GM12872 (cell line): ENCODE measurements around the gene TMIGD2.

Experiments
- TF ChIP-seq, protein P1 (sequence below): IDR thresholded peaks from 3 replicates; pipeline ENCODE4 v1.5.1; 2011; ENCODE audit warnings: low read depth, mild to moderate bottlenecking, low read length, moderate library complexity; ENCODE audit not compliant: insufficient read depth

TMIGD2 gene

DNA sequence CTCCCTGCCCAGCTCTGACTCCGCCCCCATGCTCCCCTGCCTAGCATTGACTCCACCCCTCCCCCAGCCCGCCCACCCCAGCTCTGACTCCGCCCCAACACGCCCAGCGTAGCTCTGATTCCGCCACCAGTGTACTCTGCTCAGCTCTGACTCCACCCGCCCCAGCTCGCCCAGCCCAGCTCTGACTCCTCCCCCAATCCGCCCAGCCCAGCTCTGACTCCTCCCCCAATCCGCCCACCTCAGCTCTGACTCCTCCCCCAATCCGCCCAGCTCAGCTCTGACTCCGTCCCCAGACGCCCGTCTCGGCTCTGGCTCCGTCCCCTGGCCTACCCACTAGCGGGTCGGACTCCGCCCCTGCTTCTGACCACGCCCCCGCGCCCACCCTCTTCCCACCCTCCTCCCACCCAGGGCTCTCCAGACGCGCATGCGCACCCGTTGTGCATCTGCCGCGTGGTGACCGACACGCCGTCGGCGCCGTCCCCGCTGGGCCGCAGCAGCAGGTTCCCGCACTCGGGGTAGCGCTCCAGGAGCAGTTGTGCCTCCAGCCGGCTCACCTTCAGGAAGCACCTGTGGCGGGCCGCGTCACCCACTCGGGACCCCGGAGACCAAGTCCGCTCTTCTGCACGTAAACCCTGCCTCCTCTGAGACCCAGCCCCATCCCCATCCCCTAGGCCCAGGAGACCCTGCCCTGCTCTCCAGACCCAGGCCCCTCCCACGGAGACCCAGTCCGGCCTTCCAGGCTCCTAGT is 26.2 kb upstream of the TMIGD2 start:
- TF ChIP-seq, protein P1, sequence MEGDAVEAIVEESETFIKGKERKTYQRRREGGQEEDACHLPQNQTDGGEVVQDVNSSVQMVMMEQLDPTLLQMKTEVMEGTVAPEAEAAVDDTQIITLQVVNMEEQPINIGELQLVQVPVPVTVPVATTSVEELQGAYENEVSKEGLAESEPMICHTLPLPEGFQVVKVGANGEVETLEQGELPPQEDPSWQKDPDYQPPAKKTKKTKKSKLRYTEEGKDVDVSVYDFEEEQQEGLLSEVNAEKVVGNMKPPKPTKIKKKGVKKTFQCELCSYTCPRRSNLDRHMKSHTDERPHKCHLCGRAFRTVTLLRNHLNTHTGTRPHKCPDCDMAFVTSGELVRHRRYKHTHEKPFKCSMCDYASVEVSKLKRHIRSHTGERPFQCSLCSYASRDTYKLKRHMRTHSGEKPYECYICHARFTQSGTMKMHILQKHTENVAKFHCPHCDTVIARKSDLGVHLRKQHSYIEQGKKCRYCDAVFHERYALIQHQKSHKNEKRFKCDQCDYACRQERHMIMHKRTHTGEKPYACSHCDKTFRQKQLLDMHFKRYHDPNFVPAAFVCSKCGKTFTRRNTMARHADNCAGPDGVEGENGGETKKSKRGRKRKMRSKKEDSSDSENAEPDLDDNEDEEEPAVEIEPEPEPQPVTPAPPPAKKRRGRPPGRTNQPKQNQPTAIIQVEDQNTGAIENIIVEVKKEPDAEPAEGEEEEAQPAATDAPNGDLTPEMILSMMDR = no peak

DNA sequence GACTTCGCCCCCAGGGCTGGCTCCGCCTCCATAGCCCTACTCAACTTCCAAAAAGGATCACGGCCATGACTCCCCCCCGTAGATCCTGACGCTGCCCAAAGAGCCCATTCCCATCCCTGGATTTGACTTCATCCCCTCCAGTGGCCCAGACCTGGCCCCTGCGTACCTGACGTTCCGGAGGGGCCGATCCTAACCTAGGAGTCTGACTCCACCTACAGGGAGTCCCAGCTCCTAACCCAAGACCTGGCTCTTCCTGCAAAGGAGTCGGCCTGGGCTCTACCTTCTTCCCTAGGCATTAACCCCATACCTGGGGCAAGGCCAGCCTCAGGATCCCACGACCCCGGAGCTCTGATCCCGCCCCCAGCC is 25.7 kb upstream of the TMIGD2 start:
- TF ChIP-seq, protein P1 = no peak

DNA sequence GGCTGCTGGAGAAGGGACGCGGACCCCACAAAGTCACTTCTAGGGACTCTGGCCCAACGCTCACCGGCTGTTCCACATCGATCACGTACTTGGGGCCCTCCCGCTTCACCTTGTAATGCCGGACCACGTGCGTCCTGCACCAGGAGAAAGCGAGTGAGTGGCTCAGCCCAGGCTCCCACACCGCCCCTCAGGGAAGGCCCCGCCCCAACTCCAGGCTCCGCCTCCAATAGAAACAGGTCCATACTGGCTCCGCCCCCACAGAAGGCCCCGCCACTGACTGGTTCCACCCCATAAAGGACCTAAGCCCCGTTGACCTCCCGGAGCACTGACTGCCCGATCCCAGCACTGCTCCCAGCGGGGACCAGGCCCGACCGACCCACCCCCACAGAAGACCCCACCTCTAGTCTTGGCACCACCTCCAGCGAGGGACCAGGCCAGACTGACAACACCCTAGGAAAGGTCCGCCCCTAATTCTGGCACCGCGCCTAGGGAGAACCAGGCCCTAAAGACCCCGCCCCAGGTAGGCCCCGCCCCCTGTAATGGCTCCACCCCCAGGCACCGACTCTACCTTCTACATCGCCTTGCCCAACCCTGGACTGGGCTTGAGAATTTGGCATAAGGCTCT is 25.2 kb upstream of the TMIGD2 start:
- TF ChIP-seq, protein P1 = no peak

DNA sequence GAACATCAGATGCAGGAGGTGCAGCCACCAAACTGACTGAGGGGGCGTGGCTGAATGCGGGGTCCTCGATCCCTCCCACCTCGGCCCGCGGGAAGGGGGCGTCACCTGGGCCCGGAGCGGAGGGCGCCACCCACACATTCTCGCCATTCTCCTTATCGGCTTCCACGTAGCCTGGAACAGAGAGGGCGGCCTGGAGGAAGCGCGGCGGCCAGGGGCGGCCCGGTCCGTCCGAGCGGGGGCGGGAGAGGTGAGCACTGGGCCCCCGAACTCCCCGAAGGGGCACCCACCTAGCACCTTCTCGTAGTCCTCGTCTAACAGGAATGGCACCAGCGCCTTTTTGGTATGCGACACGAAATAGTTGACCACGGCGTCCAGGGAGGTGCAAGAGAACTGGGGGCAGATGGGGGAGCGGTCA is 24.7 kb upstream of the TMIGD2 start:
- TF ChIP-seq, protein P1 = no peak

DNA sequence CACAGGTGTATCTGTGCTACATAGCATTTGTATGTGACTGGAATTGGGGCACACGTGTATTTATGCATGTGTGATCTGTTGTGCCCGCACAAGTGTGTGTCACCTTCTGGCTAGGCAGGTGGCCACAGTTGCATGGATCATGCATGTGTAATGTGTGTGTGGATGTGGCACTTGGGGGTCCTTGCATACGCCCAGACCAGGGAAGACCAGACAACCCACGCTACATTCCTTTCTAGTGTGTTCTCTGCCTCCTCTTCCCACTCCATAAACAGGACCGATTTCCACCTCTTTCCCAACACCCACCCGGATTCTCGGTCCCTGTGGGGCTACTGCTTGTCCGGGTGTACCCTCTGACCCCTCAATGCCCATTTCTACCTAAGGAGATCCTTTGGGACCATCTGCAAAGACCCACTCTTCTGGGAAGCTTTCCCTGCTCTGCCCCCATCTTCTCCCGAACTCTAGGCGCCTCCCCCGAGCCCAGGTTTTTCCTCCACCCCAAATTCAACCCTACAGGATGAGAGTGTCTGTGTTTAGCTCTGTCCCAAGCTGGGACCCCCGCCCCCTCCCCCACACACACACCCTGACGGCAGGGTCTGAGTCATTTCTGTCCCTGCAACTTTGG is 24.1 kb upstream of the TMIGD2 start:
- TF ChIP-seq, protein P1 = no peak

DNA sequence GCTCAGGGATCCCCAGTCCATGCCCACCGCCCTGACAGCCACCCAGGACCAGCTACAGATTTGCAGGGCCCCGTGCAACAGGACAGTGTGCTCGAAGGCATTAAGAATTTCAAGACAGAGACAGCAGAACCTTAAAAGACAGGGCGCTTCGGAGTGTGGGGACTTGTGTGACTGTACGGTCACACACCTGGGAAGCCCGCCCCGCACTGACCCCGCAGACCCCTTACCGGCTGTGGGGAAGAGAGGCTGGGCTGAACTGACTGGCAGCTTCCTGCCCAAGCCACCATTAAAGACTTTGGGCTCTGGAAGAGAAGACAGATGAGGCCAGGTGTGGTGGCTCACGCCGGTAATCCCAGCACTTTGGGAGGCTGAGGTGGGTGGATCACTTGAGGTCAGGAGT is 22.0 kb upstream of the TMIGD2 start:
- TF ChIP-seq, protein P1 = no peak

DNA sequence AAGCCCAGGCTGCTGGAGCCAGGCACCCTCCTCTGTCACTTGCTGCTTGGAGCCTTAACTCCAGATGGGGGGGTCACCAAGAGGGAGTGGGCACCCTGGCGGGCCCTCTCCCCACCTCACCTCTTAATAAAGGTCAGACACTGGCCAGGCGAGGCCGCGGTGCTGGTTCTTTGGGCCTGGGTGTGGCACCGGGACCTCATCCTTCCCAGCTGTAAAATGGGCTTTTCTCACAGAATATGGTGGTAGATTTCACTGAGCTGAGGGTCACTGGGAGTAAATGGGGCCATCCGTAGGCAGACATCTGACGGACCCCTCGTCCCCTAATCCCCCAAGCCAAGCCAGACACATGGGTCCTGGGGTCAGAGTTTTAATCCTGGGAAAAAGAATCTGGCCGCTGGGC is 21.5 kb upstream of the TMIGD2 start:
- TF ChIP-seq, protein P1 = no peak
